DND-41 (cell line): ENCODE results near the gene DNPEP.
"Not testable (repeated sequence)": the region's sequence is repeated elsewhere in the genome, so short reads cannot be mapped to it uniquely, and the experiment has no call there.

ENCODE experiments used
- EZH2 ChIP-seq: IDR thresholded peaks from 3 replicates; pipeline ENCODE4 v1.6.1; 2012; ENCODE audit warnings: borderline replicate concordance, low read depth, mild to moderate bottlenecking, moderate library complexity, low read length, inconsistent platforms; ENCODE audit not compliant: severe bottlenecking
- TF ChIP-seq, protein P1 (sequence below): IDR thresholded peaks from 2 replicates; pipeline ENCODE4 v1.5.1; 2012; ENCODE audit warnings: borderline replicate concordance, low read length, moderate library complexity, mild to moderate bottlenecking; ENCODE audit not compliant: poor library complexity, severe bottlenecking; ENCODE audit errors: extremely low read depth

DNA sequence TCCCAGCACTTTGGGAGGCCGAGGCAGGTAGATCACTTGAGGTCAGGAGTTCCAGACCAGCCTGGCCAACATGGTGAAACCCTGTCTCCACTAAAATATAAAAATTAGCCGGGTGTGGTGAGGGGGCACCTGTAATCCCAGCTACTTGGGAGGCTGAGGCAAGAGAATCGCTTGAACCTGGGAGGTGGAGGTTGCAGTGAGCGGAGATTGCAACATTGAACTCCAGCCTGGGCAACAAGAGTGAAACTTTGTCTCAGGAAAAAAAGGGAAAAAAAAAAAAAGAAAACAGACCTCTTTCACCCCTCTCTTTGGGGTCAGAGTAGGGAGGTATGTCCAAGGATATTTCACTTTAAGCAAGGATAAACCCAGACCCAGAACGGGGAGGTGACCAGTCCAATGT lies 19.6 kb upstream of the DNPEP start:
- not testable (repeated sequence) for TF ChIP-seq EZH2
- TF ChIP-seq, protein P1, sequence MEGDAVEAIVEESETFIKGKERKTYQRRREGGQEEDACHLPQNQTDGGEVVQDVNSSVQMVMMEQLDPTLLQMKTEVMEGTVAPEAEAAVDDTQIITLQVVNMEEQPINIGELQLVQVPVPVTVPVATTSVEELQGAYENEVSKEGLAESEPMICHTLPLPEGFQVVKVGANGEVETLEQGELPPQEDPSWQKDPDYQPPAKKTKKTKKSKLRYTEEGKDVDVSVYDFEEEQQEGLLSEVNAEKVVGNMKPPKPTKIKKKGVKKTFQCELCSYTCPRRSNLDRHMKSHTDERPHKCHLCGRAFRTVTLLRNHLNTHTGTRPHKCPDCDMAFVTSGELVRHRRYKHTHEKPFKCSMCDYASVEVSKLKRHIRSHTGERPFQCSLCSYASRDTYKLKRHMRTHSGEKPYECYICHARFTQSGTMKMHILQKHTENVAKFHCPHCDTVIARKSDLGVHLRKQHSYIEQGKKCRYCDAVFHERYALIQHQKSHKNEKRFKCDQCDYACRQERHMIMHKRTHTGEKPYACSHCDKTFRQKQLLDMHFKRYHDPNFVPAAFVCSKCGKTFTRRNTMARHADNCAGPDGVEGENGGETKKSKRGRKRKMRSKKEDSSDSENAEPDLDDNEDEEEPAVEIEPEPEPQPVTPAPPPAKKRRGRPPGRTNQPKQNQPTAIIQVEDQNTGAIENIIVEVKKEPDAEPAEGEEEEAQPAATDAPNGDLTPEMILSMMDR = not testable (repeated sequence)
